Smooth muscle cell (in vitro differentiated cells): ENCODE measurements around the gene VSIG10L. TPM values are rescaled to one million over a fixed set of nuclear protein-coding genes. Genes with fewer than 3 reads are reported as not detected.

Experiments
- DNase-seq: peaks from one replicate; lab custom pipeline; 2025; ENCODE audit not compliant: unreplicated experiment; lab: John Stamatoyannopoulos, UW
- H2AFZ ChIP-seq: fragments of 200-600 bp; sonication (generic); 2 replicates; pipeline ENCODE4 v1.6.0; 2016; ENCODE audit warnings: antibody characterized with exemption, low read depth, mild to moderate bottlenecking
- H3F3A ChIP-seq: fragments of 200-600 bp; sonication (generic); 2 replicates; pipeline ENCODE4 v1.6.0; 2017; ENCODE audit warnings: antibody characterized with exemption, low read depth
- H3K27ac ChIP-seq: fragments of 200-600 bp; sonication (generic); 2 replicates; pipeline ENCODE4 v1.5.1; 2016; ENCODE audit warnings: low read depth, mild to moderate bottlenecking
- H3K27me3 ChIP-seq: fragments of 200-600 bp; sonication (generic); 2 replicates; pipeline ENCODE4 v1.6.1; 2016; ENCODE audit warnings: low read depth, mild to moderate bottlenecking
- H3K36me3 ChIP-seq: fragments of 200-600 bp; sonication (generic); 2 replicates; pipeline ENCODE4 v1.5.1; 2016; ENCODE audit warnings: low read depth
- H3K4me1 ChIP-seq: fragments of 200-600 bp; sonication (generic); 2 replicates; pipeline ENCODE4 v1.5.1; 2016; ENCODE audit warnings: low read depth
- H3K4me2 ChIP-seq: fragments of 200-600 bp; sonication (generic); 2 replicates; pipeline ENCODE4 v1.6.0; 2016; ENCODE audit warnings: mild to moderate bottlenecking
- H3K4me3 ChIP-seq: fragments of 200-600 bp; sonication (generic); 2 replicates; pipeline ENCODE4 v1.5.1; 2016; ENCODE audit warnings: mild to moderate bottlenecking
- H3K79me2 ChIP-seq: fragments of 200-600 bp; sonication (generic); 2 replicates; pipeline ENCODE4 v1.6.0; 2016; ENCODE audit warnings: low read depth, mild to moderate bottlenecking
- H3K9ac ChIP-seq: fragments of 200-600 bp; sonication (generic); 2 replicates; pipeline ENCODE4 v1.6.0; 2016; ENCODE audit warnings: low read depth
- H3K9me3 ChIP-seq: fragments of 200-600 bp; sonication (generic); replicated peaks from 2 replicates; pipeline ENCODE4 v1.5.1; 2016; ENCODE audit warnings: low read depth
- H4K20me1 ChIP-seq: fragments of 200-600 bp; sonication (generic); 2 replicates; pipeline ENCODE4 v1.6.0; 2016; ENCODE audit warnings: low read depth
- CTCF ChIP-seq: fragments of 200-600 bp; sonication (generic); IDR thresholded peaks from 2 replicates; pipeline ENCODE4 v1.5.1; 2017; ENCODE audit warnings: borderline replicate concordance, mild to moderate bottlenecking, antibody characterized with exemption; ENCODE audit not compliant: insufficient read depth, poor library complexity, severe bottlenecking
- WGBS: methylation state at CpG from one replicate; pipeline ENCODE4 v1.1.7; 2016; ENCODE audit warnings: low lambda C conversion rate; 5-methylcytosine and 5-hydroxymethylcytosine counted together
- polyA plus RNA-seq: library from polyadenylated mRNA; unstranded; fragments of >200 nt; fragmentation: Nextera tagmentation; extraction: Ambion mirVana; gene quantifications from 2 replicates; pipeline ENCODE4 v1.2.1, GENCODE V29; 2016
- total RNA-seq: library from RNA; depleted of rRNA; stranded (reverse); fragments of >200 nt; gene quantifications from 2 replicates; pipeline ENCODE4 v1.2.3, GENCODE V29; 2014

The VSIG10L gene
- total and polyA plus RNA-seq, 2 experiments from 2014 or later: 2.2 to 4.2 TPM

- Histone ChIP-seq H3F3A (peaks cover 7% of the 10 kb centered on the region), H3K9me3 (no peaks in the 10 kb centered on the region), H2AFZ (no peak overlapping the region), H3K4me3 (no peak overlapping the region), H3K27me3 (no peaks in the 10 kb centered on the region), H4K20me1 (peaks cover 2% of the 10 kb centered on the region), H3K27ac (no peak overlapping the region), H3K9ac (no peak overlapping the region), H3K4me2 (no peak overlapping the region), H3K36me3 (no peaks in the 10 kb centered on the region), H3K79me2 (no peaks in the 10 kb centered on the region), H3K4me1 (peaks cover 10% of the 10 kb centered on the region)
- no peak for TF ChIP-seq CTCF
- no peak for DNase-seq
- 96% methylated on average over 13 of the region's 13 CpGs for WGBS
Measured at GRCh38 chr19:51361239-51361638, 19.3 kb upstream of the VSIG10L start.

- peaks cover 8% of the 10 kb centered on the region for H3K4me1 ChIP-seq
- peaks cover 2% of the 10 kb centered on the region for H4K20me1 ChIP-seq
- DNase-seq: no peak
- no peak overlapping the region for H2AFZ ChIP-seq
- H3K79me2 ChIP-seq: no peaks in the 10 kb centered on the region
- peak overlapping the region; percentile 63 for H3K27ac ChIP-seq
- H3K9ac ChIP-seq: no peak overlapping the region
- H3K4me3 ChIP-seq: no peak overlapping the region
- peak overlapping the region; percentile 57 for H3K4me2 ChIP-seq
- 58% methylated on average over 4 of the region's 4 CpGs for WGBS
- no peaks in the 10 kb centered on the region for H3K9me3 ChIP-seq
- H3K27me3 ChIP-seq: no peaks in the 10 kb centered on the region
- H3F3A ChIP-seq: peaks cover 7% of the 10 kb centered on the region
- H3K36me3 ChIP-seq: no peaks in the 10 kb centered on the region
- no peak for TF ChIP-seq CTCF
Measured at GRCh38 chr19:51359294-51359693, 17.4 kb upstream of the VSIG10L start.

GRCh38 chr19:51357952-51358351, 16.0 kb upstream of the VSIG10L start:
- H3K4me1 ChIP-seq: peaks cover 13% of the 10 kb centered on the region
- no peaks in the 10 kb centered on the region for H3K36me3 ChIP-seq
- no peaks in the 10 kb centered on the region for H3K27me3 ChIP-seq
- H2AFZ ChIP-seq: no peak overlapping the region
- no peaks in the 10 kb centered on the region for H3K9me3 ChIP-seq
- no peak for DNase-seq
- no peak overlapping the region for H3K4me2 ChIP-seq
- H3K27ac ChIP-seq: no peak overlapping the region
- H3K9ac ChIP-seq: no peak overlapping the region
- TF ChIP-seq CTCF: no peak
- peaks cover 7% of the 10 kb centered on the region for H3F3A ChIP-seq
- H3K79me2 ChIP-seq: no peaks in the 10 kb centered on the region
- H4K20me1 ChIP-seq: peaks cover 2% of the 10 kb centered on the region
- WGBS: 92% methylated on average over 7 of the region's 7 CpGs
- H3K4me3 ChIP-seq: no peak overlapping the region

- peaks cover 2% of the 10 kb centered on the region for H4K20me1 ChIP-seq
- no peak overlapping the region for H3K27ac ChIP-seq
- no peak overlapping the region for H3K9ac ChIP-seq
- DNase-seq: no peak
- peaks cover 13% of the 10 kb centered on the region for H3K4me1 ChIP-seq
- 95% methylated on average over 10 of the region's 10 CpGs for WGBS
- no peaks in the 10 kb centered on the region for H3K9me3 ChIP-seq
- no peaks in the 10 kb centered on the region for H3K27me3 ChIP-seq
- no peak overlapping the region for H2AFZ ChIP-seq
- no peaks in the 10 kb centered on the region for H3K36me3 ChIP-seq
- no peaks in the 10 kb centered on the region for H3K79me2 ChIP-seq
- no peak overlapping the region for H3K4me2 ChIP-seq
- H3F3A ChIP-seq: peaks cover 8% of the 10 kb centered on the region
- H3K4me3 ChIP-seq: no peak overlapping the region
- no peak for TF ChIP-seq CTCF
Measured at GRCh38 chr19:51356159-51356801, 14.3 kb upstream of the VSIG10L start.
